Fibroblast of lung (primary cell): Measurements from ENCODE around the gene MRGPRF. TPM values are rescaled to one million over a fixed set of nuclear protein-coding genes. Genes with fewer than 3 reads are reported as not detected.

Source experiments
- DNase-seq, 2 donors: peaks; one replicate each; pipeline versions ENCODE4 v3.0.0 to v3.0.0-alpha.2; 2010; ENCODE audit warnings: low read depth in 2 of 2
- H2AFZ ChIP-seq: 2 replicates; pipeline ENCODE4 v1.5.1; 2012; ENCODE audit warnings: low read length, control low read depth, inconsistent platforms
- H3K27ac ChIP-seq: 2 replicates; pipeline ENCODE4 v1.5.1; 2011; ENCODE audit warnings: low read length, control low read depth; ENCODE audit not compliant: insufficient read depth
- H3K27me3 ChIP-seq: 2 replicates; pipeline ENCODE4 v1.5.1; 2011; ENCODE audit warnings: mild to moderate bottlenecking, low read length; ENCODE audit not compliant: control insufficient read depth, insufficient read depth
- H3K36me3 ChIP-seq: 2 replicates; pipeline ENCODE4 v1.5.1; 2011; ENCODE audit warnings: low read length; ENCODE audit not compliant: control insufficient read depth, insufficient read depth
- H3K4me1 ChIP-seq: 2 replicates; pipeline ENCODE4 v1.5.1; 2011; ENCODE audit warnings: low read length; ENCODE audit not compliant: control insufficient read depth, insufficient read depth; ENCODE audit errors: extremely low read depth
- H3K4me2 ChIP-seq: 2 replicates; pipeline ENCODE4 v1.5.1; 2011; ENCODE audit warnings: low read length, control low read depth; ENCODE audit not compliant: insufficient read depth; ENCODE audit errors: extremely low read depth
- H3K4me3 ChIP-seq, 4 experiments: fragments of 200-600 bp in 1 of 4; sonication (generic) in 1 of 4; replicated peaks in 1 of 4; 2 replicates each; pipeline ENCODE4 v1.5.1; 2011 to 2016; ENCODE audit warnings: low read length in 4 of 4, low read depth in 3 of 4, mild to moderate bottlenecking in 3 of 4, control low read depth in 2 of 4, inconsistent platforms in 1 of 4, mixed read lengths in 1 of 4; ENCODE audit not compliant: insufficient read depth in 1 of 4; ENCODE audit errors: control extremely low read depth in 1 of 4
- H3K79me2 ChIP-seq: 2 replicates; pipeline ENCODE4 v1.5.1; 2012; ENCODE audit warnings: mild to moderate bottlenecking, low read length, inconsistent platforms; ENCODE audit not compliant: control insufficient read depth, insufficient read depth
- H3K9ac ChIP-seq: 2 replicates; pipeline ENCODE4 v1.5.1; 2011; ENCODE audit warnings: mild to moderate bottlenecking, low read length, control low read depth; ENCODE audit not compliant: insufficient read depth
- H3K9me3 ChIP-seq: 2 replicates; pipeline ENCODE4 v1.5.1; 2012; ENCODE audit warnings: low read depth, low read length; ENCODE audit not compliant: control insufficient read depth, insufficient read depth
- H4K20me1 ChIP-seq: 2 replicates; pipeline ENCODE4 v1.5.1; 2011; ENCODE audit warnings: low read length; ENCODE audit not compliant: control insufficient read depth, insufficient read depth; ENCODE audit errors: extremely low read depth
- EZH2 ChIP-seq: IDR thresholded peaks from 2 replicates; pipeline ENCODE4 v1.5.1; 2012; ENCODE audit warnings: low read length, control low read depth, mild to moderate bottlenecking; ENCODE audit errors: missing control alignments
- polyA plus RNA-seq, 2 donors: library from polyadenylated mRNA; depleted of rRNA in 1 of 2; stranded (reverse) in 1 of 2; unstranded in 1 of 2; fragments of >200 nt; gene quantifications; 2 replicates each; pipeline ENCODE4 v1.2.1, GENCODE V29; 2011 to 2012; ENCODE audit warnings: missing spikeins in 1 of 2
- total RNA-seq: library from RNA; depleted of rRNA; stranded (reverse); fragments of >200 nt; gene quantifications from 2 replicates; pipeline ENCODE4 v1.2.1, GENCODE V29; 2014
- TF ChIP-seq, protein P1 (sequence below), 2 donors: IDR thresholded peaks in 1 of 2; conservative IDR thresholded peaks in 1 of 2; 1 replicate in 1 of 2; 2 replicates in 1 of 2; pipeline ENCODE4 v1.5.1; 2011 to 2012; ENCODE audit warnings: low read length in 2 of 2, control low read depth in 1 of 2, inconsistent platforms in 1 of 2, low read depth in 1 of 2, mild to moderate bottlenecking in 1 of 2

Gene MRGPRF
- total and polyA plus RNA-seq, 2 donors (not counting 1 experiment from before 2014, with no cell fraction given) = 84.2 to 88.1 TPM

DNA sequence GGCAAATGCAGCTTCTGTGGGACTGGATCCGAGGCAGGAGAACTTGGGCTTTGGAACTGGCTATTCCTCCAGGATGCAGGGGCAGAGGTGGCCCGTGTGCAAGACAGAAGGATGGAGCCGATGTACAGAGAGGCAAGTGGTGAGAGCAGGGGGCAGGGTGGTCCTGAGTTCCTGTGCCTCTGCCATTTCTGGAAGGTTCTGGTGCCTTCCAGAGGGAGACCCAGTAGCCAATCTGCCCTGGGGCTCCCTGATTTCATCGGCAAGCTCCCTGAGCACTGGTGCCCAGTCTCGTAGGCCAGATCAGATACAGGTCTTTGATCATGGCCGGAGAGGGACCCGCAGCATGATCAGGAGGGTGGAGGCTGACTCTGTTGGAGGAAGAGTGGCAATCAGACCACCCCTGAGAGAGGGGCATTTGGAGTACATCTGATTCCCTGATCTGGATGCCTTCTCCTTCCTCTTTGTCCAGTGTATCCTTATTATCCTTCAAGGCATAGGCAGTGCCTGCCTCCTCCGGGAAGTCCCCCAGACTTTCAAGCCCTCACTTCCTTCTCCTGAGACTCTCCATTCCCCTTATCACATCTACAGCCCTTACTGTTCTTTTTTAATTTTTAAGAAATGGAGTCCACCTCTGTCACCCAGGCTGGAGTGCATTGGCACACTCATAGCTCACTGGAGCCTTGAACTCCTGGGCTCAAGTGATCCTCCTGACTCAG lies 42.0 kb downstream of the MRGPRF start:
- no peak for DNase-seq
- TF ChIP-seq EZH2 = no peak
- TF ChIP-seq, protein P1, sequence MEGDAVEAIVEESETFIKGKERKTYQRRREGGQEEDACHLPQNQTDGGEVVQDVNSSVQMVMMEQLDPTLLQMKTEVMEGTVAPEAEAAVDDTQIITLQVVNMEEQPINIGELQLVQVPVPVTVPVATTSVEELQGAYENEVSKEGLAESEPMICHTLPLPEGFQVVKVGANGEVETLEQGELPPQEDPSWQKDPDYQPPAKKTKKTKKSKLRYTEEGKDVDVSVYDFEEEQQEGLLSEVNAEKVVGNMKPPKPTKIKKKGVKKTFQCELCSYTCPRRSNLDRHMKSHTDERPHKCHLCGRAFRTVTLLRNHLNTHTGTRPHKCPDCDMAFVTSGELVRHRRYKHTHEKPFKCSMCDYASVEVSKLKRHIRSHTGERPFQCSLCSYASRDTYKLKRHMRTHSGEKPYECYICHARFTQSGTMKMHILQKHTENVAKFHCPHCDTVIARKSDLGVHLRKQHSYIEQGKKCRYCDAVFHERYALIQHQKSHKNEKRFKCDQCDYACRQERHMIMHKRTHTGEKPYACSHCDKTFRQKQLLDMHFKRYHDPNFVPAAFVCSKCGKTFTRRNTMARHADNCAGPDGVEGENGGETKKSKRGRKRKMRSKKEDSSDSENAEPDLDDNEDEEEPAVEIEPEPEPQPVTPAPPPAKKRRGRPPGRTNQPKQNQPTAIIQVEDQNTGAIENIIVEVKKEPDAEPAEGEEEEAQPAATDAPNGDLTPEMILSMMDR (conservative IDR thresholded peaks at IDR 0.05 in 1 of 2, IDR thresholded peaks at IDR 0.05 in 1 of 2; ENCODE audit: low read depth in 1 of 2, low read length in 2 of 2) = no peak

GRCh38 chr11:68969386-68969785 lies 43.7 kb downstream of the MRGPRF start:
- Histone ChIP-seq H4K20me1 (no peaks in the 10 kb centered on the region), H3K9ac (no peak overlapping the region), H2AFZ (no peak overlapping the region), H3K27ac (no peak overlapping the region), H3K4me1 (no peaks in the 10 kb centered on the region), H3K79me2 (no peaks in the 10 kb centered on the region), H3K9me3 (no peaks in the 10 kb centered on the region), H3K4me3 (no peak overlapping the region), H3K27me3 (peaks cover 15% of the 10 kb centered on the region), H3K4me2 (no peak overlapping the region), H3K36me3 (no peaks in the 10 kb centered on the region)
- no peak for TF ChIP-seq EZH2
- TF ChIP-seq, protein P1 (conservative IDR thresholded peaks at IDR 0.05 in 1 of 2, IDR thresholded peaks at IDR 0.05 in 1 of 2; ENCODE audit: low read depth in 1 of 2, low read length in 2 of 2) = no peak
- DNase-seq = no peak

More for the DNA sequence above, 42.0 kb downstream of the MRGPRF start:
- Histone ChIP-seq H3K9me3 (no peaks in the 10 kb centered on the region), H3K9ac (no peak overlapping the region), H4K20me1 (no peaks in the 10 kb centered on the region), H3K79me2 (no peaks in the 10 kb centered on the region), H3K27me3 (peaks cover 15% of the 10 kb centered on the region), H3K4me1 (no peaks in the 10 kb centered on the region), H3K4me3 (no peak overlapping the region), H3K27ac (no peak overlapping the region), H3K4me2 (no peak overlapping the region), H2AFZ (no peak overlapping the region), H3K36me3 (no peaks in the 10 kb centered on the region)

- Histone ChIP-seq H3K27me3 (peaks cover 17% of the 10 kb centered on the region), H2AFZ (no peak overlapping the region), H3K79me2 (no peaks in the 10 kb centered on the region), H3K4me3 (no peak overlapping the region), H3K36me3 (no peaks in the 10 kb centered on the region), H3K4me1 (no peaks in the 10 kb centered on the region), H4K20me1 (no peaks in the 10 kb centered on the region), H3K27ac (no peak overlapping the region), H3K9ac (no peak overlapping the region), H3K4me2 (no peak overlapping the region), H3K9me3 (no peaks in the 10 kb centered on the region)
- TF ChIP-seq EZH2 = no peak
- TF ChIP-seq, protein P1 (conservative IDR thresholded peaks at IDR 0.05 in 1 of 2, IDR thresholded peaks at IDR 0.05 in 1 of 2; ENCODE audit: low read depth in 1 of 2, low read length in 2 of 2) = peak in 1 of 2 donors; percentile 15
- no peak for DNase-seq
These were observed 44.5 kb downstream of the MRGPRF start for GRCh38 chr11:68968306-68969250.
